Right lung (tissue), 5 donors: ENCODE measurements around the gene VPS11. TPM values are rescaled to one million over a fixed set of nuclear protein-coding genes. Genes with fewer than 3 reads are reported as not detected.
A peak's percentile ranks its signal among the peaks of the same experiment; 100 is the strongest.
"Not testable (repeated sequence)": the region's sequence is repeated elsewhere in the genome, so short reads cannot be mapped to it uniquely, and the experiment has no call there.

Experiments used
- DNase-seq, 2 donors: peaks; one replicate each; pipeline ENCODE4 v3.0.0-alpha.2; 2013
- polyA plus RNA-seq, 5 donors: library from polyadenylated mRNA; unstranded; fragments of 120-200 nt; gene quantifications; one replicate each; pipeline versions ENCODE4 v1.2.1 to v1.2.3, GENCODE V29; 2013; ENCODE audit warnings: inconsistent platforms in 1 of 5, low replicate concordance in 1 of 5; ENCODE audit not compliant: insufficient read length in 5 of 5, insufficient read depth in 1 of 5

The VPS11 gene
- polyA plus RNA-seq, 5 donors, result 49.5 to 61.1 (median 54.0) TPM

GRCh38 chr11:119033421-119033820 is 34.2 kb upstream of the VPS11 start:
- not testable (repeated sequence) for DNase-seq

DNA sequence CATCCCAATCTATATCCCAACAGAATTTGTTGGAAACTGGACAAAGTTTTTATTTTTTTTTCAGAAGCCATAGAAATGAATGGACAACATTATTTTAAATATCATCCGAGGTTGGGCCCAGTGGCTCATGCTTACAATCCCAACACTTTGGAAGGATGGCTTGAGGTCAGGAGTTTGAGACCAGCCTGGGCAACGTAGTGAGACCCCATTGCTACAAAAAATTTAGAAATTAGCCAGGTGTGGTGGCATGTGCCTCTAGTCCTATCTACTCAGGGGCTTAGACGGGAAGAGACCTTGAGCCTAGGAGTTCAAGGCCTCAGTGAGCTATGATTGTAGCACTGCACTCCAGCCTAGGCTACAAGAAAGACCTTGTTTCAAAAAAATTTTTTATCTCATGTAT is 32.8 kb upstream of the VPS11 start:
- no peak for DNase-seq

- DNase-seq, result no peak
Observed at GRCh38 chr11:119038884-119039283, 28.7 kb upstream of the VPS11 start.

DNA sequence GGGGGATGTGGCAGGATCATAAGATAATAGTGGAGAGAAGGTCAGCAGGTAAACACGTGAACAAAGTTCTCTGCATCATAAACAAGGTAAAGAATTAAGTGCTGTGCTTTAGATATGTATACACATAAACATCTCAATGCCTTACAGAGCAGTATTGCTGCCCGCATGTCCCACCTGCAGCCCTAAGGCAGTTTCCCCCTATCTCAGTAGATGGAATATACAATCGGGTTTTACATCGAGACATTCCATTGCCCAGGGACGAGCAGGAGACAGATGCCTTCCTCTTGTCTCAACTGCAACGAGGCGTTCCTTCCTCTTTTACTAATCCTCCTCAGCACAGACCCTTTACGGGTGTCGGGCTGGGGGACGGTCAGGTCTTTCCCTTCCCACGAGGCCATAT is 28.1 kb upstream of the VPS11 start:
- not testable (repeated sequence) for DNase-seq

DNA sequence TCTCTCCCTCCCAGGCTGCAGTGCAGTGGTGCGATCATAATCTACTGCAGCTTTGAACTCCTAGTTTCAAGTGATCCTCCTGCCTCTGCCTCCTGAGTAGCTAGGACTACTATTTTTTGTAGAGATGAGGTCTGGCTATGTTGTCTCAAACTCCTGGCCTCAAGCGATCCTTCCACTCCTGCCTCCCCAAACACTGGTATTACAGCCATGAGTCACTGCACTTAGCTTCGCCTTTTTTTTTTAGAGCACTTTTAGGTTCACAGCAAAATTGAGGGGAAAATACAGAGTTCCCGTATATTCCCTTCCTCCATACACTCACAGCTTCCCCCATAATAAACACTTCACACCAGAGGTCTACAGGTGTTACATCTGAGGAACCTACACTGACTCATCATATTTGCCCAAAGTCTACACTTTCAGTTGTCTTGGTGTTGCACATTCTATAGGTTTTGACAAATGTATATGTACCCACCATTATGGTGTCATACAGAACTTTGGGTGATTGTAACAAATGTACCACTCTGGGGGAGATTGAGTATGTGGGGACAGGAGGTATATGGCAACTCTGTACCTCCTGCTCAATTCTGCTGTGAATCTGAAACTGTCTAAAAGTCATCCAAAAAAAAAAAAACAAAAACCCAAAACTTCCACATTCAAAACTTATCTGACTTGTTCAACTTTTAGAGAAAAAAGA is 25.6 kb upstream of the VPS11 start:
- no peak for DNase-seq

DNA sequence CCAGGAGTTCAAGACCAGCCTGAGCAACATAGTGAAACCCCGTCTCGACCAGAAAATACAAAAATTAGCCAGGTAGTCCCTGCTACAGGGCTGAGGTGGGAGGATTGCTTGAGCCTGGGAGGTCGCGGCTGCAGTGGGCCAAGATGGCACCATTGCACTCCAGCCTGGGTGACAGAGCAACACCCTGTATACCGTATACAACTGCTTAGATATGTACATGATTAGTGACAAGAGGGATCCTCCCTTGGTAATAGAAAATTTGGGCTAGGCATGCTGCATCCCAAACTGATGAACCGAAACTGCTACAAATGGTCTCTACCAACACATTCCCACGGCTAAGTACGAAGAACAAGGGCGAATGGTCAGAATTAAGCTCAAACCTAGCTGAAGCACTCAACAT is 24.7 kb upstream of the VPS11 start:
- DNase-seq, result no peak

- no peak for DNase-seq
Observed at GRCh38 chr11:119044708-119045107, 22.9 kb upstream of the VPS11 start.

DNA sequence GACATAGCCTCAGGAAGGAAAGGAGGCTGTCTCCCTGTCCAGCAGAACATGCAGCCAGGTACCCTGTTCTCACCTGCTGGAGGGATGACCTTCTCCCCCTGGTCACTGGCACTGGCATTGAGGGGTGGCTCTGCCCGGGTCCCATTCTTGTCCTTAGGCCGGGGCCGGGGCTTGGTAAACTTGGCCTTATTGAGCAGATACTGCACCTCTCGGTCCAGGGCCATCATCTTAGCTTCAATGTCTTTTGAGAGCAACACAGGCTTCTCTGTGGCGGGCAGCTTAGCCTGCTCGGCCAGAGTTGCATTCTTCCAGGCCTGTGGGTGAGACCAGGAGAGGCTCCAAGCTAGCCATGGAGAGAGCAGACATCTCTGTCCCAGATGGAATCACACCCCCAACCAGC is 21.1 kb upstream of the VPS11 start:
- DNase-seq, result no peak

- no peak for DNase-seq
Observed at GRCh38 chr11:119047205-119047604, 20.4 kb upstream of the VPS11 start.

GRCh38 chr11:119048644-119049043 is 19.0 kb upstream of the VPS11 start:
- no peak for DNase-seq

DNA sequence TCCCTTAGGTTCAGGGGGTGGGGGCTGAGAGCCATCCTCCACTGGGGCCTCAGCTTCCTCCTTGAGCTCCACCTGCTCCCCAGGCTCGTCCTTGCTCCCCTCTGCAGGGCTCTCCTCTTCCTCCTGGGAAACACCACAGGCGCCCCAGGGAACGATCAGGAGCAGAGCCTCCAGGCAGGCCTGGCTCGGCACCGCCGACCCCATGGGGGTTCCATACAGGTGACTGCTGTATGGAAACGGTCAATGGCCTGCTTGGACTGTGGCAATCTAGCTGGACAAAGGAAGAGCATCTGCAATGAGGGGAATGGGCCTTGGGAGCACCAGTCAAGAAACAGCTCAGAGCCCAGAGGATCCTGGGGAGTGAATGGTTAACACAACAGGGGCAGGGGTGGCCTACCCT is 18.5 kb upstream of the VPS11 start:
- no peak for DNase-seq

DNA sequence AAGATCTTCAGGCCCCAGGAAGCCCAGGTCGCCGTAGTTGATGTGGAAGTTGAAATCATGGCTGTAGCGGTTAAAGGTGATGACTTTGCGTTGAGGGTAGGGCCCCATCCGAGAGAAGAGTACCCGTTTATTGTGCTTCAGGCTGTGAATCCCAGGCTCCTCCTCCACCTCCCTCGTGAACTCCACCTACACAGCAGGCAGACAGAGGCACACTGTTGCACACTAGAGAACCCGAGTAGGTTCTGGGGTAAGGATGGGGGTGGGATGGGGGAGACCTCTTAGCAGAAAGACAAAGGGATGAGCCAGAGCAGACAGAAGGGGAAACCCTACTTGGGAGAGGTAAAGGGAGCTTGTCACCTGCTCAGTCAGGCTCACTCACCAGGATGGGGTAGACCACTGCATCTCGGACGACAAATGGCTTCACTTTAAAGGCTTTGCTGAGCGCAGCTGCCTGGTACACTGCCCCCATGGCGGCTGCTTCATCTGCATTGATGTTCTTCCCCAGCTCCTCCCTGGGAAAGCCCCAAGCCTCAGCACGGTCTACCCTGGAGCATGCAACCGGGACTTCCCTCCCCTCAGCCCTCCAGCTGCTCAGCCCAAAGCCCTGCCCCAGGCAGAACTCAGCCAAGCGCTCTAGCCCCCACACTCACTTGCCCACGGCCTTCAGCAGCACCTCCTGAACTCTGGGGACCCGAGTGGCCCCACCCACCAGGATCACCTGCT is 16.0 kb upstream of the VPS11 start:
- DNase-seq, result no peak

GRCh38 chr11:119052163-119052814 is 15.3 kb upstream of the VPS11 start:
- DNase-seq, result no peak

DNA sequence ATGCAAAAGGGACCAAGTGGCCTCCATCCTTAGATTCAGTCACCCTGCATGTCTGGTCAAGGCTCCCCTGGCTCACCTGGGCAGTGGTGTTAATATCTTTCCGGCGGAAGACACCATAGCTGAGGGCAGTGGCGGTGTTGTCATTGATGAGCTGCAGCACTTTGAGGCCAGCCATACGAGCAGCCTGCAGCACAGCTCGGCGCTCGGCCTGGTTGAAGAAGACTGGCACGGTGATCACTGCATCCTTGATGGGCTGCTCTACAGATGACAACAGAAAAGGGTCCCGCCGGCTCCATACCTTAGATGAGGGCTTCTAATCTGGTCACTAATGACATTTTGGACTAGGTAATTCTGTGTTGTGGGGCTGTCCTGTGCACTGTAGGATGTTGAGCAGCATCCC is 13.2 kb upstream of the VPS11 start:
- DNase-seq, result no peak

DNA sequence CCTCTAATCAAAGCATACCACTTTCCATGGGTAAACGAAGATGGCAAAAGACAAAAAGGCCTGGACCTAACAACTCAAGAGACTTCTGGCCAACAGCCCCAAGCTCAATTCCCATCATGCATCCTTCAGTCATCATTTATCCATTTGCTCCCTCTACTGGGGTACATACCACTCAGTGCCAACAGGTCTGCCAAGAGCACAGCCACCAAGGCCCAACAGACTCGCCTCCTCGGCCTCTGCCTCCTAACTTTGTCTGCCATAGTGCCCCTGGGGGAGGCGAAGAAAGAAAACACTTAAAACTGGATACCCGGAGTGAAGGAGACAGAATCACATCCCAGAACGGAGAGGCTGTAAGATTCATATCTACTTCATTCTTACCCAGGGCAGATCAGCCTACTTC is 11.7 kb upstream of the VPS11 start:
- DNase-seq, result no peak

DNA sequence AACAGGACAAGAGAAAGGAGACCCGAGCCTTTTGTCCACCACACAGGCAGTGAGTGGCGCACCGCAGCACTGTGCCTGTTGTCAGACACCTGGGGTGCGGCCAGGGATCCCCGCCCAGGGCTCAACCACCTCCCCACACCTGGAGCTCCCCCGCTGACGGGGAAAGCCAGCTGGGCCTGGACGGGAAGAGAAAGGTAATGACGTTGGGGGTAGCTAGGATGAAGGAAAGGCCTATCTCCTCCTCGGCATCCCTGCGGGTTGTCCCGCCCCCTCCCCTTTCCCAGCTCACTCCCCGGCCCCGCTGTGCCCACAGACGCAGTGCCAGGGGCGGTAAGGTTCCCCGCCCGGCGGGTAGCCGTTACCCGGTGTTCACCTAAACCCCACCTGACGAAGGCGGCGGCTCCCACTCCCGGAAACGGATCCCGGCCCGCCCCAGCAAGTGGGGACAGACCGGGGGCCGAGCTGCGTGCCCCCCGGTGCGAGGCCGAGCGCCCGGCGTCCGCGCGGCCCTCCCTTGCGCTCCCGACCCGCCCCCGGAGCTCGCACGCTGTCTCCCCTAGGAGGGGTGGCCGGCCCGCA is 11.1 kb upstream of the VPS11 start:
- peak in 1 of 2 donors; percentile 10 for DNase-seq

DNA sequence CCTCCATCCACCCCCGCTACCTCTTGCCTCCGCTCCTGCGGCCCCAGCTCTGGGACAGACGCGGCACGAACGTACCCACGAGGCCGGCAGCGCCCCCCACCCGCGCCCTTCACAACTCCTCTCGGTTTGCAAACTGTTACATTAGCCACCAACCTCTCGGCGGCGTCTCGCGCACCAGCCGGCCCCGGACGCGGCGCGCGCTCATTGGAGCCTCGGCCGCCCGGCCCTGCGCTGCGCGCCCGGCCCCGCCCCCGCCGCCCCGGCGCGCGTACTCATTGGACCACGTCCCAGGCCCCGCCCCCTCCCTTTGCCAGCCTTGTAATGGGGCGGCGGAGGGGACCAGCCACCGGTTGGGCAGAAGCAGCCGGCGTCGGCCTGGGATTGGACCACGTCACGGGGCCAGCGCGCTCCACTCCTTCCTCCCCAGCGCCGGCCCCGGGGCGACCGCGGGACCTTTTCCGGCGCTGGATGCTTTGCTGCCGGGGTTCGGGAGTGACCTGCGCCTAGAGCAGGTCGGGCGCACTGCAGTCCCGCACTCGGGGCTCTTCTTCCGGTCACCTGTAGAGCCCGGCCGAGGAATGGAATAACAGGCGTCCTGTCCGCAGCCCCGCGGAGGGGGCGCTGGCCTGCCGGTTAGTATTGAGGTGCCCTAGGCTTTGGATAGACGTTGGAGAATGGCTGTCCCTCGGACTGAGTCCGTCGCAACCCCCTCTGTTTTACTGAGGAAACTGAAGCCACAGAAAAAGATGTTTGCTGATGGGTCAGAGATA is 10.4 kb upstream of the VPS11 start, which contains the start of gene HYOU1:
HYOU1 (minus strand) TSS at position 206 of the 770 bp plus-strand sequence. CDS start 1,045 bp downstream, outside the sequence.
- DNase-seq, result peak; percentile 94 to 96

GRCh38 chr11:119059128-119059527 is 8.5 kb upstream of the VPS11 start:
- not testable (repeated sequence) for DNase-seq

DNA sequence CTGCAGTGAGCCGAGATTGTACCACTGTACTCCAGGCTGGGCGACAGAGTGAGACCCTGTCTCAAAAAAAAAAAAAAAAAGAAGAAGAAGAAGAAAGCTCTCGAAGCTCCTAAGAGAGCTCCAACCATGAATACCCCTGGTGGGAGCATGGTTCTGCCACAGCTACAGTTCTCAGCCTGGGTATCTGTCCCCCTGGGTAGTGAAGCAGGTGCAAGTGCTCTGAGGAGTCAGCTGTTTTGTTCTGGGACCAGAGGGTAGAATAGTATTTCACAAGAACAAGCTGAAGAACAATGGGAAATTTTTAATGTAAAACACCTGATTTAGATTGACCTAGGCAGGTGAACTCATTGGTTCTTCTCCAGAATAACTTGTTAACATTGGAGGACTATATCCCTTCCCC is 6.4 kb upstream of the VPS11 start:
- no peak for DNase-seq

GRCh38 chr11:119062779-119063178 is 4.8 kb upstream of the VPS11 start:
- no peak for DNase-seq

DNA sequence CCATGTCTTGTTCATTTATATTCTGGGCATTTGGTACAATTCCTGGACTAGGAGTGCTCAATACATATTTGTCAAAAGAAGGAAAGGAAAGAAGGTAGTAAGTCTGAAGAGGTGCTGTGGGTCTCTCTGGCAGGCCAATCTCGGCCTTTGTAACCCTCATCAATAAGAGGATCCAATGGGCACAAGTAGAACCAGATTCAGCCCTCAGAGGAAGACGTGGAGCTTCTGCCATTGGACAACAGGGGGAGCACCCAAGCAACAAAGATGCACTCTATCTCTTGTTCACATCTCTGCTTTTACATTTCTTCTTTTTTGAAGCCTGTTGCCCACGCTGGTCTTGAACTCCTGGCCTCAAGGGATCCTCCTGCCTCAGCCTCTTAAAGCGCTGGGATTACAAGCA is 2.2 kb upstream of the VPS11 start:
- no peak for DNase-seq

DNA sequence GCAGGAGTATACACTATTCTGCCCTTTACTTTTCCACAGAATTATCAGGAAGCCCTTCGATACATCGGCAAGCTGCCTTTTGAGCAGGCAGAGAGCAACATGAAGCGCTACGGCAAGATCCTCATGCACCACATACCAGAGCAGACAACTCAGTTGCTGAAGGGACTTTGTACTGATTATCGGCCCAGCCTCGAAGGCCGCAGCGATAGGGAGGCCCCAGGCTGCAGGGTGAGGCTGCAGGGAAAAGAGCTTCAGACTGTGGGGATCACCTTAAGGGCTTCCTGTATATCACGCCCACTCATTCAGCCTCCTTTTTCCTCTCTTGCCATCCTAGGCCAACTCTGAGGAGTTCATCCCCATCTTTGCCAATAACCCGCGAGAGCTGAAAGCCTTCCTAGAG is 10.2 kb downstream of the VPS11 start:
- DNase-seq, result no peak
